ENCODE data around the gene CARD14.
"Not testable (repeated sequence)": the region's sequence is repeated elsewhere in the genome, so short reads cannot be mapped to it uniquely, and the experiment has no call there.

Gene CARD14

DNA sequence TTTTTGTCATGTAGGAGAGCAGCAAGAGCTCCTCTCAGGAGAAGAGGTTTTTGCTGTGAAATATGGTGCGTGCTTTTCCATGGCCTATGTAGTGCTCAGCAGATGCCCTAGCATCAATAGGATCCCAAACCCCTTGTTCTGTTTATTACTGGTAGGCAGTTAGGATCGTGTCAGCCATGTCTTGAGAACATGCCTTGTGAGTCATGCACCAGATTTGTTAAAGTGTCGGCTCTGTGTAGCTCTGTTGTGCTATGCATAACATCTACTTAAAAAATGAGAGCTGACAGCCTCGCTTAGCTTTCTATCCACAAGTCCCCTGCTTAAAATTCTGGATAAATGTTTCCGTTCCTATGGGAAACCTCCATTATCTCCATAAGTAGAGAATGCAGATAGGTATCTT, 18.5 kb upstream of the CARD14 start:
- no peak for DNase-seq

- no peak for DNase-seq
Measured at GRCh38 chr17:80152081-80152702, 17.6 kb upstream of the CARD14 start.

GRCh38 chr17:80153004-80153403, 16.8 kb upstream of the CARD14 start:
- DNase-seq, result no peak

DNA sequence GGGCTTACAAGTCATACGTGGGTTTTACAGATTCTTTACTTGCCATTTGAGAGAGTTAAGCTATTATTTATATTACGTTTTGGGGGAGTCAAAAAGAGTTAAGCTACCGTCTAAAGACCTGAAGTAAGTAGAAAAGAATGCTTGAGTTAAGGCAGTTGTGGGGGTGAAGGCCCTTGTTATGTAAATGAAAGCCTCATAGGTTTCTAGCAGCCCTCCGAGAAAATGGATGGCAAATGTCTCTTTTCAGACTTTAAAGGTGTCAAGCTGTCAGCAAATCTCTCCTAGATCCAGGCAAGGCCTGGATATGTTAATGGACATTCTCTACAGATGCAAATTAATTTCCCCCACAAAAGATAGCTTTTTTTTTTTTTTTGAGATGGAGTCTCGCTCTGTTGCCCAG, 15.7 kb upstream of the CARD14 start:
- DNase-seq, result no peak

- not testable (repeated sequence) for DNase-seq
Measured at GRCh38 chr17:80155600-80155999, 14.2 kb upstream of the CARD14 start.

DNA sequence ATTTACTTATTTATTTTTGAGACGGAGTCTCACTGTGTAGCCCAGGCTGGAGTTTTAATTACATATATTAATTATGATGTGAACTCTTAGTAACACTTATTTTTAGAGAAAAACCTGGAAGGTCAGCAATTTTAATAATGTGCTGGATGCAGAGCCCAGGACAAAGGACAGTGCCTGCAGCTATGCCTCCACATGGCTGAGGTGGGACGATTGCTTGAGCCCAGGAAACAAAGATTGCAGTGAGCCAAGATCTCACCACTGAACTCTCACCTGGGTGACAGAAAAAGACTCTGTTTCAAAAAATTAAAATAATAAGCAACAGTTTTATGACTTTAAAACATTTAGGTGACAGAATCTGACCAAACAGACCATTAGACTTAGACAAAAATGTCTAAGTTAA, 11.0 kb upstream of the CARD14 start:
- DNase-seq, result no peak

- DNase-seq, result no peak
Measured at GRCh38 chr17:80160536-80160935, 9.3 kb upstream of the CARD14 start.

DNA sequence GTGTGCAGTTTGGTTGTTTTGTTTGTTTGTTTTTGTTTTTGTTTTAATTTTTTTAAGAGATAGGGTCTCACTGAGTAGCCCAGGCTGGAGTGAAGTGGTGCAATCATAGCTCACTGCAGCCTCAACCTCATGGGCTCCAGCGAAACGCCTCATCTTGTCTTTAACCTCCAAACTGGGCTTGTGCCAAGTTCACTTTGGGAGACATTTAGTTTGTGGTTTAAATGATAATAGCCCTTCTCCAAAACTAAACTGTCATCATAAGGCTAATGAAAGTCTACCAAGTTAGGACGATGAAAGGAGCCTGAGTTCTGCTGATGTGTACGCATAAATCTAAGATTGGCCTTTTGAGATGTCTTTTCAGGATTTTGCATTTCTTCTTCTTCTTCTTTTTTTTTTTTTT, 6.5 kb upstream of the CARD14 start:
- no peak for DNase-seq

GRCh38 chr17:80164185-80164584, 5.6 kb upstream of the CARD14 start:
- no peak for DNase-seq

DNA sequence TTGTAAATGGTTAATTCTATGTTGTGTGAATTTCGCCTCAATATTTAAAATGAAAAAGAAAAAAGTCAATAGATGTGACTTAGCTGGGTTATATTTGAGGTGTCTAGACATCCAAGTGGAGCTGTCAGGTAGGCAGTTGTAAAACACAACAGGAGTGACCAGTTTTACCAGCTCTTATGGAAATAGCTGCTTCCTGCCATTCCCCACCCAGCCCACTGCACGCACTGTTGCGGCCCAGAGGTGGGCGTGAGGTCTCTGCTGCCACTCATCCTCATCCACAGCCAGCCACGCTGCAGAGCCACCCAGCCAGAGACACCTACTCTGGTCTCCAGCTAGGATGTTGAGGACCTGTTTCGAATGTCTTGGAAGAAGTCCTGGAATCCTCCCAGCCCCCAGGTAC, 3.4 kb upstream of the CARD14 start:
- no peak for DNase-seq

DNA sequence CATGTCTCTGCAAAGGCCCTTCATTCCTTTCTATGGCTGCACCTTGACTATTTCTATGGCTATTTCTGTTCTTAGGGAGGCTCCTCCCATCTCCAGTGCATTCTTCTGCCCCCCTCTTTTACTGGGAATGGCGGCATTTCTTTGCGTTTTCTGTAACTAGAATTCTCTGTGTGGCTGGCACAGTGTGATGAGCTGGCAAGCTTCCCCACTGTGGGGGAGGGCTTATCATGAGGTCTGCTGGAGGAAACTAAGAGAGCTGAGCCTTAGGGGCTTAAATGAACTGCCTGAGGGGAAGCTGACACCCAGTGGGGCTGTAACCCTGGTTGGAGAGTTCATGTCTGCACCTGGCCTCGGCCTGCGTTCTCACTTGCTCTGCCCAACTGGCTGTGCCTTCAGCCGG, 1.5 kb upstream of the CARD14 start:
- no peak for DNase-seq

DNA sequence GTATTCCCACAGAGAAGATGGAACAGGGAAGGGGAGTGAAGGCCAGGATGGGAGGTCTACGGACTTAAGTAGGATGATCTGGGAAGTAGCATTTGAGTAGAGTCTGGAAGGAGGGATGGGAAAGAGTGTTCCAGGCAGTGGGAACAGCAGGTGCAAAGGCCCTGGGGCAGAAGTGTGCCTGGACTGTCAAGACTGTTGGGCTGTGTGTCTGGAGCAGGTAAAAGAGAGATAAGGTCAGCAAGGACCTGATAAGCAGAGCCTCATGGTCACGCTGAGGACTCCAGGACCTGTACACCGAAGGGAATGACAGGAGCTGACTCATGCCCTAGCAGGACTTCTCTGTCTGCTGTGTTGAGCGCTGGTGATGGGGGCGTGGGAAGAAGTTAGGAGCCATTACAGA, 723 bp upstream of the CARD14 start:
- DNase-seq, result no peak

DNA sequence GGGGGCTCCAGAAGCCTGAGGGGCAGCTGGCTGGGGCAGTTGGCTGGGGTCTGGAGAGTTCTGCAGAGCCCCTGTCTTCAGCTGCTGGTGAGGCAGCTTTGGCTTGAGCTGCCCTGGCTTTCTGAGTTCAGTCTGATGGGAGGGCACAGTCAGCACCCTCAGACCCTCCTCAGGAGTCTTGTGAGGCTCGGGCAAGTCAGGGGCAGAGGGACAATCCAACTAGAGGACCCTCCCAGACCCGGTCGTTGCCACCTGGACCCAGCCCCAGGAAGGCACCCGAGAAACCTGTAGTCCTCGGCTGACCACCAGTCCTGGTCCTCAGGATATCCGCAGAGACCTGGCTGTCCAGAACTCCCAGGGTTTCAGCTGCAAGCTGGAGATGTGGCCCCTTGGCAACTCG, 1.9 kb downstream of the CARD14 start:
- DNase-seq, result no peak

DNA sequence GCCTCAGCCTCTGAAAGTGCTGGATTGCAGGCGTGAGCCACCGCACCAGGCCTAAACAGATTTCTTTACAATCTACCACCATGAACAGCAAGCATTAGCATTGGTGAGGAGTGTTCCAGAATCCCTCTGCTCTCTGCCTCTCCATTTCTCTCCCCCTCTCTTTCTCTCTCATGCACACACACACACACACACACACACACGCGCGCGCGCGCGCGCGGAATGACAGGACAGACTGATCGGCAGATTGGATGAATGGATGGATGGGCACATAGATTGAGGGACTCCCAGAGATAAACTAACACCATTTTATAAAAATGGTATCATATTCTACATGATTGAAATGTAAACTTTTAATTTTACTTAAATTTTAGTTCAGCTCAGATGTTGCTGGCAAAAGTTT, 3.3 kb downstream of the CARD14 start:
- DNase-seq, result no peak

GRCh38 chr17:80173916-80174315, 4.1 kb downstream of the CARD14 start:
- DNase-seq, result no peak

GRCh38 chr17:80176757-80177156, 6.9 kb downstream of the CARD14 start:
- DNase-seq, result no peak

DNA sequence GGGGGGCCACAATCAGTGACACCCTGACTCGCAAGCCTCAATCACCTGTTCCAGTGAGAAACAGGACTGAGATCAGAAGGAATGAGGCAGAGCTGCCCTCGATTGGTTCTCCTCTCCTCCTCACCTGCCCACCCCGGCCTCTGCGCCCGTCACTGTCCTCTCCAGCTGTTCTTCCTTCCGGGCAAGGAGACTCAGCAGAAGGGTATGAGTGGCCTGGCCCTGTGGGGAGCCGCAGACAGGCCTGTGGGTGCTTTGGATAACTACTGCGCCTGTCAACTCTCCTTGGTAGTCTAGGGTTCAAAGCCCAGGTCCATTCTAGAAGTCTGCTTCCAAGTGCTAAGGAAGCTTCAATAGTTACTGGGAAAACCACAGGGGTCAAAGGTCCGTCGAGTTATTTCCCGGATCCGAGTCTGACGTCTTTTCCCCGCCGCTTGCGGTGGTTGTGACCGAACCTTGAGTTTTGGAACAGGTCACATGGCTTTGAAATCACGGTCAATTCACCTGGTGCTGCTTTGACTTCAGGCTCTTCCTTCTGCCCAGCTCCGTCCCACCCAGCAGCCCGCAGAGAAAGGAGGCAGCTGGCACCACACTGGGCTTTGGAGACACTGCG, 8.3 kb downstream of the CARD14 start:
- DNase-seq, result no peak

DNA sequence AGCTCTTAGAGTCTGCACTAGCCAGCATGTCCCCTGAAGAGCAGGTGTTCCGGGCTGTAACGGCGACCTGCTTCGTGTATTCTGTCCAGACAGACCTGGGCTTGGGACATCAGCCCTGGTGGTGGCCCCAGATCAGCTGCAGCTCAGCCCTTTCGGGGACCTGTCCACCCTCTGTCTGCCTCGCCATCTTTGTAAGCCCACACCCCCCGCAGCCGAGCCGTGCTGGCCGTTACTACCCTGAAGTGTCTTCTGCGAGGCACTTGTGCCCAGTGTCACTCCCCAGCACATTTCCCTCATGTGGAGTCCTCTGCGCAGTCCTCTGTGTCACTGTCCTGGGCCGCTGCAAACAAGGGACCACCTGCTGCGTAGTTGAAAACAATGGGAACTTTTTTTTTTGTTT, 10.4 kb downstream of the CARD14 start:
- no peak for DNase-seq

DNA sequence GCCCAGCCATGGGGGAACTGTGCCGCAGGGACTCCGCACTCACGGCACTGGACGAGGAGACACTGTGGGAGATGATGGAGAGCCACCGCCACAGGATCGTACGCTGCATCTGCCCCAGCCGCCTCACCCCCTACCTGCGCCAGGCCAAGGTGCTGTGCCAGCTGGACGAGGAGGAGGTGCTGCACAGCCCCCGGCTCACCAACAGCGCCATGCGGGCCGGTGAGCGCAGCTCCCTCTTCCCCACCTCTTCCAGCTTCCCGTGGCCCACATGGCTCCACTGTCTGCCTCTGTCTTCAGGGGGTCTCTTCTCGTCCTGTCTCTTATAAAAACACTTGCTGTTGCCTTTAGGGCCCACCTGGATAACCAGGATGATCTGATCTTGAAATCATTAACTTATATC, 11.6 kb downstream of the CARD14 start:
- no peak for DNase-seq

GRCh38 chr17:80182118-80182844, 12.5 kb downstream of the CARD14 start:
- DNase-seq, result no peak

DNA sequence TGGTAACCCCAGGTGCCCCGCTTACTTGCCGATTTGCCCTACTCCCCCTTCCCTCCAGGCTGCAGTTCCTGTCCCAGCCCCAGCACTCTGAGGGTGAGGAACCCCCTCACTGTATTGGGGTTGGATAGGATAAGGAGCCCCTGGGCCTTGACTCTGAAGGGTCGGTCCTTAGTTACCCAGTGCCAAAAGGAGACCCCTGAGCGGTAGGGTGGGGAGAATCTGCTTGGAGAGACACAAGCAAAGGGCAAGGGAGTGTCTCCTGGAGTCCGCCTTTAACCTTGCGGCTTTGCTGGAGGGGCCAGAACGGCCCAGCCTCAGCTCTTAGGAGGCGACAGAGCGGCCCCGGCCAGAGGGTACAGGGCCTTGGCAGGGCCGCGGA, 13.0 kb downstream of the CARD14 start:
- DNase-seq, result no peak

GRCh38 chr17:80183581-80184422, 14.0 kb downstream of the CARD14 start:
- no peak for DNase-seq

DNA sequence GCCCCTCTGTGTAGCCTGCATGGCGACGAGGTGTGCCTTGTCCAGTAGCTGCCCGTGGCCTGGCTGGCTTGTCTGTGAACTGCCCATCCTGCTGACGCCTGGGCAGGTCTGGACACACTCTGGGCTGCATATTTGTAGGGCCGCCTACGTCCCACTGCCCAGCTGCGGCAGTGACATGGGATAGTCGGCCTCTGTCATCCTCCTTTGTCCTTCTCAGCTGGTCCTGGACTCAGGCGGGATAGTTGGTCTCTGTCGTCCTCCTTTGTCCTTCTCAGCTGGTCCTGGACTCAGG, 14.5 kb downstream of the CARD14 start:
- DNase-seq, result no peak

GRCh38 chr17:80185968-80186367, 16.1 kb downstream of the CARD14 start:
- no peak for DNase-seq

Measured in NCI-H2081 treated with DMSO at 0.1 percent for 48 hours (cell line).